A549 treated with DMSO at 1 μM for 4 hours (cell line): ENCODE measurements around the gene SLC44A2. TPM values are rescaled to one million over a fixed set of nuclear protein-coding genes. Genes with fewer than 3 reads are reported as not detected.

Source experiments
- total RNA-seq: library from RNA; stranded (reverse); fragments of 200-300 nt; extraction: Qiagen RNA extraction; gene quantifications from 5 replicates; pipeline ENCODE4 v1.2.3, GENCODE V29; 2022; ENCODE audit warnings: low read depth

Gene SLC44A2
- 5.4 to 8.1 TPM (median 6.6 TPM) in 5 replicates for total RNA-seq

DNA sequence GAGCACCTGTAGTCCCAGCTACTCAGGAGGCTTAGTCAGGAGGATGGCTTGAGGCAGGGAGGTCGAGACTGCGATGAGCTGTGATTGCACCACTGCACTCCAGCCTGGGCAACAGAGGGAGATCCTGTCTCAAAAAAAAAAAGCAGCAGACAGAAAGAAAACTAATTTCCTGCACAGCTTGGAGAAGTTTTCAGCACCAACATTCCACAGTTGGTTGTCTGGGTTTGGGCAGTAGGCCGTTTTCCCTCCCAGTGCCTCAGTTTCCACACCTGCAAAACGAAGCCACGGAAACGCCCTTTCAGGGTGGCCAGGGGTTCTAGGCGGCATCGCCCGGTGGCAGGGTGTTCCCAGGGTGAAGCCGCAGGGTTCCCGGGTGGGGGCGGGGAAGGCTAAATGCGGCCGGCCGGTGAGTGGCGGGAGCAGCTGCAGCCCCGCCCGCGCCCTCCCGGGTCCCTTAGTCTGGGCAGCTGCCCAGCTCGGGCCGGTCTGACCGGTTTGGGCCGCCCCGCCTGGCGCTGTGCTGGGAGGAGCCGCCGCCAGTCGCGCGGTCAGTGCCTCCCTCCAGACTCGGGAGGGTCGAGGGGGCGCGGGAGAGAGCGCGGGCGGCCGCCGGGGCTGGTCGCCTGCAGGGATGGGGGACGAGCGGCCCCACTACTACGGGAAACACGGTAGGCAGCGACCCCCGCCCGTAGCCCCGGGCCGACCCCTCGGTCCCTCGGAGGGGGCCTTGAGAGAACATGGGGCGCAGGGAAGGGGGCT, at the start of gene SLC44A2:
Gene SLC44A2 (plus strand): TSS at position 551 of the 759 bp plus-strand sequence. CDS start 81 bp downstream, at position 632.

GRCh38 chr19:10587022-10587838, 38.1 kb upstream of the SLC44A2 start, which contains the start of gene AP1M2:
Gene AP1M2, minus strand, starts transcription at chr19:10587312. Its CDS starts 81 bp downstream, at chr19:10587231.

GRCh38 chr19:10653732-10654609, 28.6 kb downstream of the SLC44A2 start, which contains the start of gene ILF3:
Gene ILF3, plus strand, starts transcription at chr19:10654346. Its CDS starts 16,260 bp downstream, at chr19:10670606.

Other genes starting within 250 kb of the SLC44A2 start
- 32.6 to 51.3 TPM (median 48.2 TPM) in 5 replicates for gene TYK2, start 245.0 kb upstream of the SLC44A2 start, total RNA-seq
- gene CDC37, start 222.0 kb upstream of the SLC44A2 start, total RNA-seq = 174 to 204 TPM (median 177 TPM) in 5 replicates
- gene PDE4A, start 205.0 kb upstream of the SLC44A2 start, total RNA-seq = 4.3 to 6.4 TPM (median 5.1 TPM) in 5 replicates
- gene KEAP1, start 122.2 kb upstream of the SLC44A2 start, total RNA-seq = 59.7 to 76.3 TPM (median 65.5 TPM) in 5 replicates
- gene S1PR5, start 108.1 kb upstream of the SLC44A2 start, total RNA-seq = 2.1 to 2.9 TPM (median 2.6 TPM) in 5 replicates
- 19.2 to 23.6 TPM (median 22.5 TPM) in 5 replicates for gene ATG4D, start 81.6 kb upstream of the SLC44A2 start, total RNA-seq
- 17.0 to 19.8 TPM (median 17.8 TPM) in 5 replicates for gene KRI1, start 59.5 kb upstream of the SLC44A2 start, total RNA-seq
- 4.6 to 5.4 TPM (median 5.0 TPM) in 5 replicates for gene CDKN2D, start 56.6 kb upstream of the SLC44A2 start, total RNA-seq
- 36.2 to 50.7 TPM (median 39.6 TPM) in 5 replicates for gene AP1M2, start 38.2 kb upstream of the SLC44A2 start, total RNA-seq
- gene ILF3, start 28.8 kb downstream of the SLC44A2 start, total RNA-seq = 169 to 194 TPM (median 184 TPM) in 5 replicates
- gene QTRT1, start 75.9 kb downstream of the SLC44A2 start, total RNA-seq = 30.4 to 37.4 TPM (median 33.7 TPM) in 5 replicates
- gene DNM2, start 92.5 kb downstream of the SLC44A2 start, total RNA-seq = 44.3 to 59.1 TPM (median 54.4 TPM) in 5 replicates
- gene TMED1, start 210.7 kb downstream of the SLC44A2 start, total RNA-seq = 25.2 to 30.2 TPM (median 28.9 TPM) in 5 replicates
- gene C19orf38, start 222.9 kb downstream of the SLC44A2 start, total RNA-seq = 0.10 to 0.23 TPM (median 0.11 TPM) in 4 of 5 replicates, not detected in the other
- gene CARM1, start 246.0 kb downstream of the SLC44A2 start, total RNA-seq = 44.1 to 55.9 TPM (median 44.8 TPM) in 5 replicates